IPS-NIHi7 (cell line): ENCODE results near the gene NARF.
A peak's percentile ranks its signal among the peaks of the same experiment; 100 is the strongest.
"Not testable (repeated sequence)": the region's sequence is repeated elsewhere in the genome, so short reads cannot be mapped to it uniquely, and the experiment has no call there.

Experiments used
- DNase-seq: peaks from one replicate; pipeline ENCODE4 v3.0.0; 2012; ENCODE audit warnings: mixed read lengths; ENCODE audit errors: extremely low spot score

NARF gene

GRCh38 chr17:82497483-82498405 is 39.2 kb downstream of the NARF start:
- peak; percentile 57 for DNase-seq

GRCh38 chr17:82502207-82502606 is 43.7 kb downstream of the NARF start:
- DNase-seq = no peak

GRCh38 chr17:82503094-82503727 is 44.7 kb downstream of the NARF start:
- no peak for DNase-seq

- DNase-seq = no peak
Observed at GRCh38 chr17:82503728-82504308, 45.3 kb downstream of the NARF start.

- no peak for DNase-seq
Observed at GRCh38 chr17:82505296-82505695, 46.8 kb downstream of the NARF start.

- DNase-seq = not testable (repeated sequence)
Observed at GRCh38 chr17:82506402-82506801, 47.9 kb downstream of the NARF start.

GRCh38 chr17:82507631-82508175 is 49.2 kb downstream of the NARF start:
- no peak for DNase-seq

- DNase-seq = not testable (repeated sequence)
Observed at GRCh38 chr17:82511642-82512041, 53.1 kb downstream of the NARF start.

GRCh38 chr17:82513864-82514263 is 55.3 kb downstream of the NARF start:
- not testable (repeated sequence) for DNase-seq

- DNase-seq = no peak
Observed at GRCh38 chr17:82517230-82517865, 58.8 kb downstream of the NARF start.

GRCh38 chr17:82518826-82519810 is 60.6 kb downstream of the NARF start, which contains the start of gene FOXK2:
Gene FOXK2 (plus strand): TSS chr17:82519732. CDS start chr17:82519889, 157 bp downstream.
- DNase-seq = peak; percentile 100

GRCh38 chr17:82519971-82520903 is 61.7 kb downstream of the NARF start:
- peak; percentile 20 for DNase-seq

- no peak for DNase-seq
Observed at GRCh38 chr17:82524540-82524939, 66.0 kb downstream of the NARF start.

GRCh38 chr17:82525712-82526111 is 67.2 kb downstream of the NARF start:
- no peak for DNase-seq

- DNase-seq = no peak
Observed at GRCh38 chr17:82527898-82528297, 69.4 kb downstream of the NARF start.

- no peak for DNase-seq
Observed at GRCh38 chr17:82528484-82529265, 70.1 kb downstream of the NARF start.

- DNase-seq = no peak
Observed at GRCh38 chr17:82529914-82530300, 71.4 kb downstream of the NARF start.

GRCh38 chr17:82531431-82531881 is 72.9 kb downstream of the NARF start:
- no peak for DNase-seq
